Brain pericyte (primary cell): ENCODE results near the gene TENM4.

ENCODE experiments used
- DNase-seq: peaks from one replicate; pipeline ENCODE4 v3.0.0-alpha.2; 2012; ENCODE audit warnings: low read depth, low spot score

The TENM4 gene

GRCh38 chr11:78607696-78608095 is 833.1 kb downstream of the TENM4 start:
- no peak for DNase-seq

DNA sequence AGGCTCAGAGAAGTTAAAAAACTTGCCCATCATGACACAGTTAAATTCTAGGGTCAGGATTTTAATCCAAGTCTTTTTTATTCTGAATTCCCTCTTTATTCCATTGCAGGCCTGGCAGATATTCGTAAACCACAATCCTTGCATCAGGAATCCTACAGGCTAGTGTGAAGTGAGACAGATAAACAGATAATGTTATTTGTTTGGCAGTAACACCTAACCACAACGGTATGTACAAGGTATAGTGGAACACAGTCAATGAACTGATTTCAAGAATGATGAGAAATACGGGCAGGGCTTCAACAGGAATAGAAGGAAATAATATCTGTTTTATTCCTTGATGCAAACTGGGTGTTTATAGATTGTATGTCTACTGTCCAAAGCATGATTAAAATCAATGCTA is 834.2 kb downstream of the TENM4 start:
- DNase-seq, result no peak

- no peak for DNase-seq
Measured at GRCh38 chr11:78605296-78605695, 835.5 kb downstream of the TENM4 start.

GRCh38 chr11:78603792-78604191 is 837.0 kb downstream of the TENM4 start:
- DNase-seq, result no peak
